ENCODE measurements around the gene CPNE8. TPM values are rescaled to one million over a fixed set of nuclear protein-coding genes. Genes with fewer than 3 reads are reported as not detected.

The CPNE8 gene
- total RNA-seq, 1 experiment from 2014 or later, result 10.7 TPM

DNA sequence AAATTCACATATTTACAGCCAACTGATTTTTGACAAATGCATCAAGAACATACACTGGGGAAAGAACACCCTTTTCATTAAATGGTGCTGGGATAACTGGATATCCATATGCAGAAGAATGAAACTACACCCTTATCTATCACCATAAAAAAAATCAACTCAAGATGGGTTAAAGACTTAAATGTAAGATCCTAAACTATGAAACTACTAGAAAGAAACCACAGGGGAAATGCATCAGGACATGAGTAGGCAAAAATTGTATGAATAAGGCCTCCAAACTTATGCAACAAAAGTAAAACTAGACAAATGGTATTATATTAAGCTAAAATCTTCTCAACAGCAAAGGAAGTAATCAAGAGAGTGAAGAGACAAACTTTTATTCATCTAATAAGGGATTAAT, 242.6 kb downstream of the CPNE8 start:
- Histone ChIP-seq H2AFZ (no peak overlapping the region), H3K9me2 (ENCODE audit: insufficient read depth) (no peaks in the 10 kb centered on the region), H3K4me2 (no peak overlapping the region), H3K27ac (no peak overlapping the region), H3K27me3 (ENCODE audit: insufficient read depth, low read depth) (no peaks in the 10 kb centered on the region), H4K20me1 (ENCODE audit: insufficient read depth) (no peaks in the 10 kb centered on the region), H3K4me3 (no peak overlapping the region), H3K9me3 (ENCODE audit: insufficient read depth, low read depth) (peaks cover 3% of the 10 kb centered on the region; the same call in 1 of the 2 replicates), H3F3A (ENCODE audit: insufficient read depth, low read depth) (no peaks in the 10 kb centered on the region), H3K4me1 (replicated peaks; ENCODE audit: insufficient read depth) (no peaks in the 10 kb centered on the region), H3K79me2 (ENCODE audit: low read depth) (no peaks in the 10 kb centered on the region), H3K36me3 (ENCODE audit: low read depth) (no peaks in the 10 kb centered on the region)
- CTCF ChIA-PET, result no interaction called here
- no peak for TF ChIP-seq EZH2 (IDR thresholded peaks at IDR 0.05; ENCODE audit: low read depth)
- TF ChIP-seq, protein P1, sequence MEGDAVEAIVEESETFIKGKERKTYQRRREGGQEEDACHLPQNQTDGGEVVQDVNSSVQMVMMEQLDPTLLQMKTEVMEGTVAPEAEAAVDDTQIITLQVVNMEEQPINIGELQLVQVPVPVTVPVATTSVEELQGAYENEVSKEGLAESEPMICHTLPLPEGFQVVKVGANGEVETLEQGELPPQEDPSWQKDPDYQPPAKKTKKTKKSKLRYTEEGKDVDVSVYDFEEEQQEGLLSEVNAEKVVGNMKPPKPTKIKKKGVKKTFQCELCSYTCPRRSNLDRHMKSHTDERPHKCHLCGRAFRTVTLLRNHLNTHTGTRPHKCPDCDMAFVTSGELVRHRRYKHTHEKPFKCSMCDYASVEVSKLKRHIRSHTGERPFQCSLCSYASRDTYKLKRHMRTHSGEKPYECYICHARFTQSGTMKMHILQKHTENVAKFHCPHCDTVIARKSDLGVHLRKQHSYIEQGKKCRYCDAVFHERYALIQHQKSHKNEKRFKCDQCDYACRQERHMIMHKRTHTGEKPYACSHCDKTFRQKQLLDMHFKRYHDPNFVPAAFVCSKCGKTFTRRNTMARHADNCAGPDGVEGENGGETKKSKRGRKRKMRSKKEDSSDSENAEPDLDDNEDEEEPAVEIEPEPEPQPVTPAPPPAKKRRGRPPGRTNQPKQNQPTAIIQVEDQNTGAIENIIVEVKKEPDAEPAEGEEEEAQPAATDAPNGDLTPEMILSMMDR (conservative IDR thresholded peaks at IDR 0.05), result no peak
- DNase-seq, result no peak
- intact Hi-C loops (cut with micrococcal nuclease; ENCODE audit: unreplicated experiment), result loop anchor here (10.0 kb wide), 3 partner anchors 58 to 442 kb away; partner anchors contain the start of gene CPNE8
- no TSS peak for BruUV-seq (replicated peaks)
- POLR2A ChIA-PET (ENCODE audit: unreplicated experiment), result no interaction called here

DNA sequence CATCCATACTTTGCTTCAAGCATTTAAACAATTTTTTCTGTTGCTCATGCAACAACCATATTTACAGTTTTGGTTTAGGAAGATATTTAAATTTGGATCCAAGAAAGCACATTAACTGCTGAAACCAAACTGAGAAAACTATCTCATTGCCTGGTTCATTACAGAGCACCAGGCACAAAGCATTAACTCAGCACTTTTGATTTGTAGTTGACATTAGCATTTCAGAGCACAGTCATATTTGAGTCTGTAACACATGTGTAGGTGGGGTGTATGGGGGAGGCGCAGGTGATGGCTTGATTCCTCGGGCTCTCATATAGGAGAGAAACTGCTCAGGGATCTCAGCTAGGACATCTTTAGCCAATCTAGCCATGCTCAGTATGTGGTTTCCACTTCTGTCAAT, 251.7 kb downstream of the CPNE8 start:
- Histone ChIP-seq H3K79me2 (ENCODE audit: low read depth) (no peaks in the 10 kb centered on the region), H3K27ac (no peak overlapping the region), H4K20me1 (ENCODE audit: insufficient read depth) (no peaks in the 10 kb centered on the region; the same call in 1 of the 2 replicates), H3K9me3 (ENCODE audit: insufficient read depth, low read depth) (no peaks in the 10 kb centered on the region), H2AFZ (no peak overlapping the region), H3K4me2 (no peak overlapping the region), H3K36me3 (ENCODE audit: low read depth) (no peaks in the 10 kb centered on the region), H3F3A (ENCODE audit: insufficient read depth, low read depth) (no peaks in the 10 kb centered on the region), H3K27me3 (ENCODE audit: insufficient read depth, low read depth) (no peaks in the 10 kb centered on the region), H3K4me1 (replicated peaks; ENCODE audit: insufficient read depth) (no peaks in the 10 kb centered on the region), H3K9me2 (ENCODE audit: insufficient read depth) (no peaks in the 10 kb centered on the region), H3K4me3 (no peak overlapping the region)
- intact Hi-C loops (cut with micrococcal nuclease; ENCODE audit: unreplicated experiment), result no loop called here
- TF ChIP-seq, protein P1 (conservative IDR thresholded peaks at IDR 0.05), result no peak
- TF ChIP-seq EZH2 (IDR thresholded peaks at IDR 0.05; ENCODE audit: low read depth), result no peak
- DNase-seq, result no peak
- no TSS peak for BruUV-seq (replicated peaks)
- POLR2A ChIA-PET (ENCODE audit: unreplicated experiment), result no interaction called here
- CTCF ChIA-PET, result no interaction called here

DNA sequence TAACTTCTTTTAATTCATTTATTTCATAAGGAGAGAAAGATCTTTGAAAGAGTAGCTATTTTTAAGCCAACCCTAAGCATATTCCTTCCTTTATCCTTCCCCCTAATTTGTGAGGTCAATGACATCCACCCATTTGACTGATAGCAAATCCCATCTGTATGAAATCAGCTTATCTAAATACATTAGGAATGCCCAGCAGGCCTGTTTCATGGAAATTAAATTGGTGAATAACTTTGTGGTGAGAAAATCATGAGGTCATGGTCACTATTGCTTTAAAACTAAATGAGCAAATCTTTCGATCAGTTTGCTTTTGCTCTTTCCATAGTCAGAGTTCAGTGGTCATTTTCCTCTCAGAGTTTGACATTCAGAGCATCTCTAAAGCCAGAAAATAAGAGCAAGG, 256.6 kb downstream of the CPNE8 start:
- H3K9me3 ChIP-seq (ENCODE audit: insufficient read depth, low read depth), result no peaks in the 10 kb centered on the region
- CTCF ChIA-PET, result no interaction called here
- TF ChIP-seq, protein P1 (conservative IDR thresholded peaks at IDR 0.05), result no peak
- TF ChIP-seq EZH2 (IDR thresholded peaks at IDR 0.05; ENCODE audit: low read depth), result no peak
- no peaks in the 10 kb centered on the region for H3F3A ChIP-seq (ENCODE audit: insufficient read depth, low read depth)
- H2AFZ ChIP-seq, result no peak overlapping the region
- no peaks in the 10 kb centered on the region; the same call in 1 of the 2 replicates for H4K20me1 ChIP-seq (ENCODE audit: insufficient read depth)
- intact Hi-C loops (cut with micrococcal nuclease; ENCODE audit: unreplicated experiment), result no loop called here
- DNase-seq, result no peak
- no TSS peak for BruUV-seq (replicated peaks)
- H3K4me1 ChIP-seq (replicated peaks; ENCODE audit: insufficient read depth), result peaks cover 14% of the 10 kb centered on the region; the same call in 1 of the 2 replicates
- H3K27ac ChIP-seq, result no peak overlapping the region
- no peaks in the 10 kb centered on the region for H3K79me2 ChIP-seq (ENCODE audit: low read depth)
- no peaks in the 10 kb centered on the region for H3K36me3 ChIP-seq (ENCODE audit: low read depth)
- H3K4me2 ChIP-seq, result no peak overlapping the region
- H3K4me3 ChIP-seq, result no peak overlapping the region
- no peaks in the 10 kb centered on the region for H3K9me2 ChIP-seq (ENCODE audit: insufficient read depth)
- H3K27me3 ChIP-seq (ENCODE audit: insufficient read depth, low read depth), result no peaks in the 10 kb centered on the region
- POLR2A ChIA-PET (ENCODE audit: unreplicated experiment), result no interaction called here
